B cell (primary cell): ENCODE results near the gene SAMD4B. TPM values are rescaled to one million over a fixed set of nuclear protein-coding genes. Genes with fewer than 3 reads are reported as not detected.

ENCODE experiments used
- ATAC-seq: fragments of 200-7000 bp; cut with Tn5 transposase; one replicate; pipeline ENCODE4 v1.10.0; 2021; ENCODE audit warnings: low read depth, mild to moderate bottlenecking, moderate number of reproducible peaks, moderate library complexity
- CTCF ChIA-PET: fragments of 350-600 bp; sonication (Branson Sonifier 250); formaldehyde crosslinking; loops from one replicate; lab custom pipeline; 2021; ENCODE audit warnings: antibody characterized with exemption, inconsistent platforms; lab: Charles Lee
- POLR2A ChIA-PET: fragments of 350-600 bp; sonication (Branson Sonifier 250); formaldehyde crosslinking; loops from one replicate; lab custom pipeline; 2021; ENCODE audit warnings: antibody characterized with exemption; lab: Charles Lee
- DNase-seq: peaks from one replicate; pipeline ENCODE4 v3.0.0; 2013
- H2AFZ ChIP-seq: 2 replicates; pipeline ENCODE4 v1.6.1; 2012; ENCODE audit warnings: mild to moderate bottlenecking, low read depth, low read length; ENCODE audit not compliant: insufficient read depth, poor library complexity, severe bottlenecking
- H3K27ac ChIP-seq, 2 donors: 1 replicate in 1 of 2; 2 replicates in 1 of 2; pipeline ENCODE4 v1.5.1; 2012 to 2013; ENCODE audit warnings: low read length in 2 of 2, mild to moderate bottlenecking in 2 of 2, moderate library complexity in 1 of 2
- H3K27me3 ChIP-seq, 4 experiments: fragments of 200-600 bp in 1 of 4; sonication (generic) in 1 of 4; replicated peaks in 1 of 4; 1 replicate in 2 of 4; 2 replicates in 2 of 4; pipeline versions ENCODE4 v1.6.1 to v1.7.0; 2013 to 2016; ENCODE audit warnings: low read length in 3 of 4, mild to moderate bottlenecking in 2 of 4, mixed read lengths in 1 of 4, moderate library complexity in 1 of 4; ENCODE audit not compliant: insufficient read depth in 4 of 4, control insufficient read depth in 3 of 4; ENCODE audit errors: control extremely low read depth in 1 of 4
- H3K36me3 ChIP-seq, 2 experiments: replicated peaks in 1 of 2; 1 replicate in 1 of 2; 2 replicates in 1 of 2; pipeline versions ENCODE4 v1.6.1 to v1.7.1; 2013; ENCODE audit warnings: low read length in 1 of 2; ENCODE audit not compliant: insufficient read depth in 2 of 2, control insufficient read depth in 1 of 2; ENCODE audit errors: control extremely low read depth in 1 of 2, extremely low read depth in 1 of 2
- H3K4me1 ChIP-seq, 2 donors: fragments of 200-600 bp in 1 of 2; sonication (generic) in 1 of 2; 1 replicate in 1 of 2; 2 replicates in 1 of 2; pipeline versions ENCODE4 v1.5.1 to v1.6.1; 2013 to 2017; ENCODE audit warnings: low read length in 2 of 2; ENCODE audit not compliant: control insufficient read depth in 2 of 2, insufficient read depth in 2 of 2
- H3K4me2 ChIP-seq: replicated peaks from 2 replicates; pipeline ENCODE3; 2012; ENCODE audit warnings: mild to moderate bottlenecking, low read depth, low read length; ENCODE audit not compliant: poor library complexity, severe bottlenecking
- H3K4me3 ChIP-seq, 5 experiments: fragments of 200-600 bp in 1 of 5; sonication (generic) in 1 of 5; 1 replicate in 3 of 5; 2 replicates in 2 of 5; pipeline versions ENCODE4 v1.5.1 to v1.7.0; 2011 to 2016; ENCODE audit warnings: low read length in 4 of 5, mild to moderate bottlenecking in 4 of 5, low read depth in 2 of 5, control low read depth in 1 of 5, moderate library complexity in 1 of 5; ENCODE audit not compliant: insufficient read depth in 1 of 5; ENCODE audit errors: control extremely low read depth in 1 of 5, extremely low read depth in 1 of 5
- H3K79me2 ChIP-seq: fragments of 200-600 bp; sonication (generic); one replicate; pipeline ENCODE4 v1.6.0; 2016; ENCODE audit warnings: low read length; ENCODE audit not compliant: control insufficient read depth, insufficient read depth
- H3K9ac ChIP-seq: fragments of 200-600 bp; sonication (generic); 2 replicates; pipeline ENCODE4 v1.6.1; 2017; ENCODE audit warnings: mild to moderate bottlenecking, low read length, moderate library complexity
- H3K9me3 ChIP-seq, 3 donors: one replicate each; pipeline versions ENCODE4 v1.6.1 to v1.7.1; 2013; ENCODE audit warnings: low read length in 2 of 3; ENCODE audit not compliant: control insufficient read depth in 2 of 3, insufficient read depth in 1 of 3; ENCODE audit errors: control extremely low read depth in 1 of 3
- H4K20me1 ChIP-seq: 2 replicates; pipeline ENCODE4 v1.6.0; 2012; ENCODE audit warnings: mild to moderate bottlenecking, low read length; ENCODE audit not compliant: insufficient read depth, control insufficient read depth, poor library complexity, severe bottlenecking
- H3K27ac Mint-ChIP-seq: one replicate; pipeline ENCODE4 v1.8.0; 2021; ENCODE audit warnings: mixed read lengths
- H3K27me3 Mint-ChIP-seq: one replicate; pipeline ENCODE4 v1.8.0; 2021; ENCODE audit warnings: mixed read lengths
- H3K4me1 Mint-ChIP-seq: one replicate; pipeline ENCODE4 v1.8.0; 2021; ENCODE audit warnings: mixed read lengths
- H3K4me3 Mint-ChIP-seq: one replicate; pipeline ENCODE4 v1.8.0; 2021; ENCODE audit warnings: mixed read lengths
- H3K9me3 Mint-ChIP-seq: one replicate; pipeline ENCODE4 v1.8.0; 2022; ENCODE audit warnings: mixed read lengths; ENCODE audit not compliant: insufficient read depth
- EZH2 ChIP-seq: IDR thresholded peaks from 2 replicates; pipeline ENCODE4 v1.6.1; 2012; ENCODE audit warnings: borderline replicate concordance, low read depth, mild to moderate bottlenecking, moderate library complexity, low read length; ENCODE audit not compliant: insufficient read depth, poor library complexity, severe bottlenecking
- WGBS: methylation state at CpG from one replicate; pipeline ENCODE4 v1.1.5; 2013; ENCODE audit warnings: missing lambda C conversion rate; ENCODE audit not compliant: insufficient coverage; 5-methylcytosine and 5-hydroxymethylcytosine counted together
- intact Hi-C: fragments of 100-400 bp; cut with micrococcal nuclease; formaldehyde crosslinking; loops from one replicate; pipeline ENCODE4 v1.10.0; 2022
- polyA plus RNA-seq: library from polyadenylated mRNA; depleted of rRNA; stranded (reverse); fragments of >200 nt; gene quantifications from 2 replicates; pipeline ENCODE4 v1.2.3, GENCODE V29; 2012
- total RNA-seq, 2 donors: library from RNA; stranded (reverse); fragments of 120-200 nt in 1 of 2; gene quantifications; 1 replicate in 1 of 2; 2 replicates in 1 of 2; pipeline versions ENCODE4 v1.2.3 to v1.2.4, GENCODE V29; 2013 to 2022
- TF ChIP-seq, protein P1 (sequence below): fragments of 200-600 bp; IDR thresholded peaks from one replicate; pipeline ENCODE4 v1.8.0; 2022; ENCODE audit warnings: antibody characterized with exemption, mild to moderate bottlenecking

Gene SAMD4B
- total and polyA plus RNA-seq, 2 donors (not counting 1 experiment from before 2014, with no cell fraction given): 87.3 to 90.0 TPM

DNA sequence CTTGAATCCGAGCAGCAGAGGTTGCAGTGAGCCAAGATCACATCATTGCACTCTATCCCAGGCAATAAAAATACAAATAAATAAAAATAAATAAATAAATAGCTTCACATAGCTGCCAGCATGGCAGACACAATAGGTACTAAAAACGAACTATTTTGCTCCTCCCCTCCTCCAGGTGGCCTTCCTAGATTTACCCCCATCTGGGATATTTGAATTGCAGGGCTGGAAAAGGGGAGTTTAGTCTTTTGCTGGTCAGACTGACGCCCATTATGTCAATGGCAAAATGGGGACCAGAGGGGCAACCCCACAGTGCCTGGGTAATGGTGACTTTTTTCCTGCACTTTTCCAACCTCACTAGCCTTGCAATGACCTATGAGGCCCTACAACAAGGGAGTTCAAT is 5.7 kb upstream of the SAMD4B start:
- ChIA-PET CTCF (interaction anchor here (0.7 to 3.9 kb wide), 4 partner anchors 9 to 217 kb away, joined by 3 to 12 read pairs (median 6); no protein-coding TSS in a partner anchor), POLR2A (interaction anchor here (0.7 to 2.1 kb wide), 4 partner anchors 55 to 617 kb away, joined by 3 to 10 read pairs (median 5); partner anchors contain the start of genes MED29, PAF1, PLEKHG2 and RPS16)
- H3K4me3 Mint-ChIP-seq: peak overlapping the region; percentile 99
- peaks cover 51% of the 10 kb centered on the region for H3K79me2 ChIP-seq
- no peak for ATAC-seq
- TF ChIP-seq EZH2: no peak
- TF ChIP-seq, protein P1, sequence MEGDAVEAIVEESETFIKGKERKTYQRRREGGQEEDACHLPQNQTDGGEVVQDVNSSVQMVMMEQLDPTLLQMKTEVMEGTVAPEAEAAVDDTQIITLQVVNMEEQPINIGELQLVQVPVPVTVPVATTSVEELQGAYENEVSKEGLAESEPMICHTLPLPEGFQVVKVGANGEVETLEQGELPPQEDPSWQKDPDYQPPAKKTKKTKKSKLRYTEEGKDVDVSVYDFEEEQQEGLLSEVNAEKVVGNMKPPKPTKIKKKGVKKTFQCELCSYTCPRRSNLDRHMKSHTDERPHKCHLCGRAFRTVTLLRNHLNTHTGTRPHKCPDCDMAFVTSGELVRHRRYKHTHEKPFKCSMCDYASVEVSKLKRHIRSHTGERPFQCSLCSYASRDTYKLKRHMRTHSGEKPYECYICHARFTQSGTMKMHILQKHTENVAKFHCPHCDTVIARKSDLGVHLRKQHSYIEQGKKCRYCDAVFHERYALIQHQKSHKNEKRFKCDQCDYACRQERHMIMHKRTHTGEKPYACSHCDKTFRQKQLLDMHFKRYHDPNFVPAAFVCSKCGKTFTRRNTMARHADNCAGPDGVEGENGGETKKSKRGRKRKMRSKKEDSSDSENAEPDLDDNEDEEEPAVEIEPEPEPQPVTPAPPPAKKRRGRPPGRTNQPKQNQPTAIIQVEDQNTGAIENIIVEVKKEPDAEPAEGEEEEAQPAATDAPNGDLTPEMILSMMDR: no peak
- peak overlapping the region; percentile 99 for H3K27ac Mint-ChIP-seq
- intact Hi-C loops: no loop called here
- H3K36me3 ChIP-seq: peaks cover 0 to 4% of the 10 kb centered on the region in 2 experiments
- no peak overlapping the region for H3K9ac ChIP-seq
- H3K4me3 ChIP-seq: no peak overlapping the region
- peak overlapping the region; percentile 84 to 88 for H3K27ac ChIP-seq
- peaks cover 0 to 3% (median 0%) of the 10 kb centered on the region in 3 donors for H3K9me3 ChIP-seq
- no peaks in the 10 kb centered on the region for H3K27me3 ChIP-seq
- WGBS: no CpG with 5 or more reads among the region's 3 CpGs
- H4K20me1 ChIP-seq: peaks cover 7% of the 10 kb centered on the region
- no peaks in the 10 kb centered on the region for H3K27me3 Mint-ChIP-seq
- peak overlapping the region; percentile 95 for H3K4me2 ChIP-seq
- H3K9me3 Mint-ChIP-seq: no peaks in the 10 kb centered on the region
- no peak for DNase-seq
- H3K4me1 ChIP-seq: peaks cover 47 to 54% of the 10 kb centered on the region in 2 donors
- H2AFZ ChIP-seq: no peak overlapping the region
- H3K4me1 Mint-ChIP-seq: peaks cover 55% of the 10 kb centered on the region

- POLR2A ChIA-PET: interaction anchor here (0.6 to 1.3 kb wide), 3 partner anchors 54 to 63 kb away, joined by 3 read pairs; no protein-coding TSS in a partner anchor
- 100% methylated on average over 1 of the region's 1 CpG for WGBS
These were observed 2.5 kb upstream of the SAMD4B start for GRCh38 chr19:39339674-39340073.

More at GRCh38 chr19:39339674-39340073, 2.5 kb upstream of the SAMD4B start:
- Mint-ChIP-seq H3K27ac (peak overlapping the region; percentile 67), H3K9me3 (no peaks in the 10 kb centered on the region), H3K4me3 (peak overlapping the region; percentile 47), H3K4me1 (peaks cover 64% of the 10 kb centered on the region), H3K27me3 (no peaks in the 10 kb centered on the region)
- no peak for DNase-seq
- TF ChIP-seq, protein P1: no peak
- no peak for TF ChIP-seq EZH2
- H3K27me3 ChIP-seq: no peaks in the 10 kb centered on the region
- peaks cover 4% of the 10 kb centered on the region for H4K20me1 ChIP-seq
- no peak overlapping the region for H3K27ac ChIP-seq
- H3K36me3 ChIP-seq: peaks cover 0 to 9% of the 10 kb centered on the region in 2 experiments
- peaks cover 0 to 3% (median 0%) of the 10 kb centered on the region in 3 donors for H3K9me3 ChIP-seq
- peaks cover 43 to 59% of the 10 kb centered on the region in 2 donors for H3K4me1 ChIP-seq
- no peak overlapping the region for H2AFZ ChIP-seq
- no peak overlapping the region for H3K9ac ChIP-seq
- peaks cover 41% of the 10 kb centered on the region for H3K79me2 ChIP-seq
- no peak overlapping the region for H3K4me2 ChIP-seq
- intact Hi-C loops: loop anchor here (5.0 kb wide), 2 partner anchors 193 to 1923 kb away; partner anchors contain the start of genes EID2B and HNRNPUL1
- H3K4me3 ChIP-seq: no peak overlapping the region
- no peak for ATAC-seq
- CTCF ChIA-PET: no interaction called here
